Stromal cell of bone marrow (primary cell): Measurements from ENCODE around the gene PRKCE.

Experiments
- DNase-seq: peaks from one replicate; pipeline ENCODE4 v3.0.0-alpha.2; 2012; ENCODE audit warnings: low read depth

The PRKCE gene

DNA sequence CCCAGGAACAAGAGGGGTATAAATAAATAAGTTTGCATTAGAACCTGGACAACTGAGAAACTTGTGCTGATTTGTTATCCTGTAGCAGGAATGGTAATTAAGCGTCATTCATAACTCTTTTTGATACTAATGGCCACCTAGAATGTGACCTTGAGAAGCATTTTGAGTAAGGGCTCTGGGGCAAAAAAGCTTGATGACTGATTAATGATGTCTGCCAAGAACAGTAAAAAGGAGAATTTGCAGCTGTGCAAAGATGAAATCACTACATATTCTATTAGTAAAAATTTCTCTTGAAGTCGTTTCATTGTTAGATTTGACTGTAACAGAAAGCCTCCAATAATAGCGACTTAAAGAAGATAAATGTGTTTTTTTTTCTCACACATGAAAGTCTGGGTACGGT, 157.7 kb downstream of the PRKCE start:
- DNase-seq: no peak

DNA sequence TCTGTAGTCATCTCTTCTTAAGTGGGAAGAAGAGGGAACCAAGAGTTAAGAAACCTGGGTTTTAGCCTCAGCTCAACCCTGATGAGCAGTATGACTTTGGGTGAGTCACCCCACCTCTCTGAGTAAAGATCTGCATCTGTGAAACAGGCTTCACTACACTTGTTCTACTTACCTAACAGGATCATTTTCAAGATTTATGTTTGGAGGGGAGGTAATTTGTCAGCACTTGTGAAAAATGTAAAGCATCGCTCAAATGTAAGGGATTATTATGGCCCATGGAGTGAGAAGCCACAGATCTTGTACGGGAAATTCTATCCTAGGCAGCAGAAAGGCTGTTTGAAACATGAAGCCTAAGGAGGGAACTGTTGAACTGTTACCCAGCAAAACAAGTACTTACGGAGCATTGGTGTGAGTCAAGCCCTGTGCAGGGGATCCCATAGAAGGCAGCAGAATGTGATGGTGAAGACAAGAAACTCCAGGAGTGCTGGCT, 160.6 kb downstream of the PRKCE start:
- DNase-seq: peak; percentile 24

DNA sequence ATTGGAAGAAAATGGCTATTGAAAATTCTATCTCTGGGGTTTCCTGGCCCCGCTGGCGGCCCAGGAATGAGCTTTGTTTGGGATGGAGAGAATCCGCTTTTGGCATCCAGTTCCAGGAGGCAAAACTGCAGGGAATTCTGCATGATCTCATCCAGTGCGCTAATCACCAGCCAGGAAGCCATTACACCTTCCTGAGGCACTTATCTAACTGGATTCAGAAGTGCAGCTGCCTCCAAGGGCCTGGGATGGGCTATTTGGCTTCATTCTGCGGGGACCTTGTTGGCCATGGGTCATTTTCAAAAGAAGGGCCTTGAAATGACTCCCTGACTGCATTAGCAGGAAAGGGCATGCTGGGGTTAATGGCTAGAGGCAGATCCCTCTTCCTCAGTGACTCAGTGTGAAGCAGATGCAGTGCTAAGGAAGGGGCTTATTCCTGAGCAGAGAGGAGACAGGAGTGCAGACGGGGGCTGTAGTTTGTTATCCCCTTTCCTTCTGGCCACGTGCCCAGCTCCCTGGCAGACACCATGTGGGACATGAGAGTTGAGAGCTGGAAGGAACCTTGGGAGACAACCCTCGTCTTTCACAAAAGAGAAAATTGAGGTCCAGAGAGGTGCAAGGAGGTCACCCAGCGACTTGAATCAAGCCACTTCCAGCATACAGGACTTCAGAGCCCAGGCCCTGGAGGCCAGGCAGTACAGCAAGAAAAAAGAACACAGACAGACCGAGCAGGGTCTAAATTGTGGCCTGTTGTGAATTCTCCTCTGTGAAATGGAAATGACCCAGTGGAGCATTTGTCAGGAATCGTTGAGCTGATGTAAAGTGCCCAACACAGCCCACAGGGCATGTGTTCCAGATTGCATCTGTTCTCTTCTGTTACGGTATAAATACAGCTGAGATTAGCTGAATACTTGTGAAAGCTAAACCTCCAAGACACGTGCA, 161.8 kb downstream of the PRKCE start:
- DNase-seq: no peak

- no peak for DNase-seq
These were observed 163.0 kb downstream of the PRKCE start for GRCh38 chr2:45814488-45814887.

DNA sequence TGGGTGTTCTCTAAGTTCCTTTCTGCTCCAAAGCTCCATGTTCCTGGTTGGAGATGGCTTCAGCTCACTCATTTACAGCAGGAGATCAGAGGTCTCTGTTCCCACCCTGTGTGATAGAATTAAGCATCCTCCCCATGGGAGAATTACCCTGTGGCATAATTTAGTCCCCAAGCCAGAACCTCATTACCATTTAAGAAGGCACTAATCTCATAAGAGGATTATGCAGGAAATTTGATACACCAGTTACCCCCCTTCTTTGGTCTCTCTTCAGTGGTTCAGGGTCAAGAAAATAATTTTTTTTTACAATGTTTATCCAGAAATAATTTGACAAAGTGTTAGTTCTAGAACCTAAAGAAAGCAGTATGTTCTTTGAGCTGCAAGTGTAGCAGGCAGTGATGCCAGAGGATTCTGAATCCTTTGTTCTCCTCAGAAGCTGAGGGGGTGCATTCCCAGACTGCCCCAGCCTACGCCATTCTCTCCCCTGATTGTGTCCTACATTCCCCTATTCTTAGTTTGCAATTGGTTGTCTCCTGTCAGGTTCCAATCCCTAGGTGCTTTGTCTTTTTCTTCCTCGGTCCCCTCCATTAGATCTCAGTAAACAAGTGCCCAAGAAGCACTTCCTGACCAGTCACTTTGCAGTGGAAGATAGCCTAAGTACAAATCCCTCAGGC, 163.6 kb downstream of the PRKCE start:
- no peak for DNase-seq

- peak; percentile 27 for DNase-seq
These were observed 164.8 kb downstream of the PRKCE start for GRCh38 chr2:45816272-45816671.

GRCh38 chr2:45818591-45818990, 167.1 kb downstream of the PRKCE start:
- DNase-seq: no peak

GRCh38 chr2:45820048-45820447, 168.6 kb downstream of the PRKCE start:
- DNase-seq: no peak

GRCh38 chr2:45821558-45822271, 170.2 kb downstream of the PRKCE start:
- no peak for DNase-seq

DNA sequence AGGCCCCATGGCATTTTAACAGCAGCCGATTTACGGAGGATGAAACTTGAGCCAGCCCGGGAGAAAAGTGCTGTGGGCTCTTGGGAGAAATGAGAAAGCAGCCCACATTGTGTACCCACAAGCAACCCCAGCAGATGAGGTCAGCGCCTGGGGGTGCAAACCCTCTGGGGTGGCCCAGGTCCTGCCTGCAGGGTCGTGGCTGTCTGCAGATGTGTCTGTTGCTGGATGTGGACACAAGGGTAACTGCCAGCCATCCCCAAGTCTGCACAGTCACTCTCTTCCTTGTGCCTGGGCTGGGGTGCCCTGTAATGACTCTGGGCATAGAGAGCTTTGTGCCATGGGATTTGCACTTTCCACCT, 170.8 kb downstream of the PRKCE start:
- no peak for DNase-seq

- DNase-seq: no peak
These were observed 172.3 kb downstream of the PRKCE start for GRCh38 chr2:45823723-45824206.

DNA sequence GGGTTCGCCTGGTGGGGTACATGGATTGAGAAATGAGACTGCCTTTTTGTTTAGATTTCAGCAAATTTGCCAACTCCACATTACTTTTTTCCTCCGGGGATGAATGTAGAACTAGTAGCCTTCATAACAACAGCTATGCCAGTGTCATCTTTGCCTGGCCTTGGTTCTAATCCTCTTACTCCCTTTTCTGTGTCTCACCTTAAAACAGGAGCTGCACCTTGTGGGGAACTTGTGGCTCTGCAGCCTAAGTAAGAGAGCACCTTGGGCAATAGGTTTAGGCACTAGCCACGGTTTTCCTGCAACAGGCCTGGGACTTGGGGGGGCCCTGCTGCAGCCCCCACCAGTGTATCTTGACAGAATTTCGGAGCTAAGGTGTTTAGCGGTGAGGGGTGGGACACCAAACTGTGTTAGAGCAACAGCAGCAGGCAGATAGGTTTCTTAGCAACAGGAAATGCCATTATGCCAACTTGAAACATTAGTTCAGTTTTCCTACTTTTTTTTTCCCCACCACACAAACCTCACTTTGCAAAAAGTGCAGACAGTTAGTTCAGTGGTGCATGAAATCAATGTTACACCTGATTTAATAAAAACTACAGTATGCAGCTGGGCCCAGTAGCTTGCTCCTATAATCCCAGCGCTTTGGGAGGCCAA, 173.7 kb downstream of the PRKCE start:
- DNase-seq: no peak

GRCh38 chr2:45826460-45826859, 175.0 kb downstream of the PRKCE start:
- DNase-seq: no peak

- DNase-seq: peak; percentile 71
These were observed 175.6 kb downstream of the PRKCE start for GRCh38 chr2:45826884-45827635.

- no peak for DNase-seq
These were observed 178.8 kb downstream of the PRKCE start for GRCh38 chr2:45830322-45830721.

- no peak for DNase-seq
These were observed 182.0 kb downstream of the PRKCE start for GRCh38 chr2:45833301-45833967.

- no peak for DNase-seq
These were observed 182.5 kb downstream of the PRKCE start for GRCh38 chr2:45833968-45834344.

- no peak for DNase-seq
These were observed 182.9 kb downstream of the PRKCE start for GRCh38 chr2:45834372-45834771.

- no peak for DNase-seq
These were observed 183.4 kb downstream of the PRKCE start for GRCh38 chr2:45834858-45835257.

DNA sequence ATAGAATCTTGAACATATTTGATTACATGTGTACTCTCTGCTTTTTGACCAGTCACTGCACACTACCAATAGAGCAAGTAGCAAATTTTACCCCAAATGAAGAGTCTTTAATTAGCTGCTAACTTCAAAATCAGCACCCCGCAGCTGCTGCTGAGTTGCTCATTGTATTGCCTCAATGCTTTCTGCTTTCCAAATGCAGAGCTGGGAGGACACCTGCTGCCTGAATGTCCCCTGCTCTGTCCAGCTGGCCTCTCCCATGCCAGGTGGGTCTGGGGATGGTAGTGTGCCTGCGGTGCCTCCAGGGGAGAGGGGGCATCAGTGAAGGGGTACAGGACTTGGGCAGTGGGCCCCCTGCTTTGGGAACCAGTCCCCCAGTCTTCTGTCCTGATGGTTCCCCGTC, 184.8 kb downstream of the PRKCE start:
- no peak for DNase-seq

GRCh38 chr2:45836740-45837139, 185.3 kb downstream of the PRKCE start:
- DNase-seq: no peak
